T-cell (primary cell): ENCODE data around the gene SCAP. TPM values are rescaled to one million over a fixed set of nuclear protein-coding genes. Genes with fewer than 3 reads are reported as not detected.

Experiments used
- ATAC-seq, 4 experiments: fragments of 200-7000 bp in 3 of 4; fragments of 150-1000 bp in 1 of 4; cut with Tn5 transposase; replicated peaks in 1 of 4; 1 replicate in 3 of 4; 2 replicates in 1 of 4; pipeline ENCODE4 v1.10.0; 2021; ENCODE audit warnings: moderate library complexity in 3 of 4, mild to moderate bottlenecking in 2 of 4, moderate number of reproducible peaks in 1 of 4
- CTCF ChIA-PET, 2 donors: fragments of 300-600 bp; sonication (Branson Sonifier 250); formaldehyde crosslinking; loops; one replicate each; lab custom pipeline; 2022; ENCODE audit warnings: antibody characterized with exemption in 2 of 2; lab: Charles Lee
- POLR2A ChIA-PET, 2 donors: fragments of 300-600 bp; sonication (Branson Sonifier 250); formaldehyde crosslinking; loops; one replicate each; lab custom pipeline; 2022; ENCODE audit warnings: antibody characterized with exemption in 2 of 2; lab: Charles Lee
- DNase-seq, 35 experiments: peaks; one replicate each; pipeline versions ENCODE4 v3.0.0 to v3.0.0-alpha.2; 2013 to 2023
- H3K27ac ChIP-seq: one replicate; pipeline ENCODE4 v1.5.1; 2013; ENCODE audit warnings: low read length
- H3K27me3 ChIP-seq, 2 experiments: replicated peaks in 1 of 2; 1 replicate in 1 of 2; 2 replicates in 1 of 2; pipeline versions ENCODE4 v1.6.1 to v1.7.0; 2013; ENCODE audit warnings: low read length in 1 of 2, mixed read lengths in 1 of 2; ENCODE audit not compliant: control insufficient read depth in 2 of 2, insufficient read depth in 2 of 2; ENCODE audit errors: extremely low read depth in 1 of 2
- H3K36me3 ChIP-seq, 2 donors: 1 replicate in 1 of 2; 2 replicates in 1 of 2; pipeline versions ENCODE4 v1.6.1 to v1.7.0; 2013; ENCODE audit warnings: low read length in 1 of 2; ENCODE audit not compliant: control insufficient read depth in 2 of 2, insufficient read depth in 1 of 2; ENCODE audit errors: extremely low read depth in 1 of 2
- H3K4me1 ChIP-seq, 2 experiments: 1 replicate in 1 of 2; 2 replicates in 1 of 2; pipeline versions ENCODE4 v1.6.1 to v1.7.0; 2013; ENCODE audit warnings: low read length in 2 of 2, mixed read lengths in 1 of 2; ENCODE audit not compliant: insufficient read depth in 2 of 2, control insufficient read depth in 1 of 2; ENCODE audit errors: extremely low read depth in 1 of 2
- H3K4me3 ChIP-seq, 2 donors: 1 replicate in 1 of 2; 2 replicates in 1 of 2; pipeline versions ENCODE4 v1.5.1 to v1.7.0; 2013; ENCODE audit warnings: mild to moderate bottlenecking in 2 of 2, low read length in 1 of 2, moderate library complexity in 1 of 2; ENCODE audit not compliant: control insufficient read depth in 1 of 2; ENCODE audit errors: extremely low read depth in 1 of 2
- H3K9me3 ChIP-seq: 2 replicates; pipeline ENCODE4 v1.7.0; 2013
- H3K27ac Mint-ChIP-seq, 2 donors: one replicate each; pipeline ENCODE4 v1.8.0; 2020 to 2021; ENCODE audit warnings: mild to moderate bottlenecking in 2 of 2, mixed read lengths in 2 of 2
- H3K27me3 Mint-ChIP-seq, 2 donors: one replicate each; pipeline ENCODE4 v1.8.0; 2021 to 2022; ENCODE audit warnings: mixed read lengths in 2 of 2
- H3K36me3 Mint-ChIP-seq: one replicate; pipeline ENCODE4 v1.8.0; 2021; ENCODE audit warnings: mixed read lengths
- H3K4me1 Mint-ChIP-seq, 3 donors: one replicate each; pipeline ENCODE4 v1.8.0; 2020 to 2022; ENCODE audit warnings: mixed read lengths in 3 of 3, mild to moderate bottlenecking in 1 of 3
- H3K4me3 Mint-ChIP-seq, 3 donors: one replicate each; pipeline ENCODE4 v1.8.0; 2020 to 2022; ENCODE audit warnings: mild to moderate bottlenecking in 3 of 3, mixed read lengths in 3 of 3, moderate library complexity in 3 of 3
- H3K9me3 Mint-ChIP-seq, 3 donors: one replicate each; pipeline ENCODE4 v1.8.0; 2020 to 2022; ENCODE audit warnings: mixed read lengths in 3 of 3
- WGBS: methylation state at CpG from one replicate; pipeline ENCODE4 v1.1.5; 2013; ENCODE audit warnings: missing lambda C conversion rate; ENCODE audit not compliant: insufficient coverage; 5-methylcytosine and 5-hydroxymethylcytosine counted together
- total RNA-seq, 35 experiments: library from RNA in 6 of 35; stranded (reverse) in 6 of 35; fragments of 120-200 nt in 1 of 35; gene quantifications; one replicate each; pipeline versions ENCODE4 v1.2.1 to v1.2.4 and lab custom pipeline; 2013 to 2026

SCAP gene
- total RNA-seq, 5 donors from 2014 or later (not counting 1 experiment from before 2014, with no cell fraction given), result 86.6 to 108 (median 95.3) TPM

GRCh38 chr3:47443611-47443995 is 32.1 kb downstream of the SCAP start:
- WGBS, result 100% methylated on average over 5 of the region's 5 CpGs

DNA sequence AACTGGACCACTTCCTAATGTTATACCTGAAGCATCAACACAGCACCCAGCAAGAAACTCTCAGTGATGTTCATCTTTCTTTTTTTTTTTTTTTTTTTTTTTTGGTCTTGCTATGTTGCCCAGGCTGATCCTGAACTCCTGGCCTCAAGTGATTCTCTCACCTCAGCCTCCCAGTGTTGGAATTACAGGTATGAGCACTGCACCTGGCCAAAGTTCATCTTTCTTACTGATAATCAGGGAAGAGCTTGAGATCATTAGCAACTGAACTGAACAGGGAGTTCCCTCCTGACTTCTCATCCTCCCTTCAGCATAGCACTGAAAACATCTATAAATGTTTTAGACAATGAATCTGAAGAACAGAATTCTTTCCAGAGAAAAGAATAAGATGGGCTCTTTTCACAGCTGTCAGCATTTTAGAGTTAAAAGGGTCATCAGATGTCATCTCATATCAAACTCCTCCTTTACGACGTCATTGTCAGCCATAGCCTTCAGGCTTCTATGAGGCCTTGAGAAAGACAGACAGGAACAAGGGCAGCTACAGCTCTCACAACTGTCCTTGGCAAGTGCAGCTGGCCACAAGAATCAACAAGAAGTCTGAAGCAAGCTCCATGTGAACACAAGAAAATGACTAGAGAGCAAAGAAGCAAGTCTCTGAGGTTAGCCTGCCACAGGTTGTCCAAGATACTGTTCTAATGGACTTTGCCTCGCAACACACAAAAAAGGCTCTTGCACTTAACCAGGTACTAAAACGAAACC is 33.8 kb downstream of the SCAP start:
- DNase-seq (no peak), ATAC-seq (no peak)
- Mint-ChIP-seq H3K27me3 (no peaks in the 10 kb centered on the region), H3K4me3 (no peak overlapping the region), H3K9me3 (no peaks in the 10 kb centered on the region), H3K4me1 (peaks cover 4 to 6% (median 4%) of the 10 kb centered on the region in 3 donors), H3K36me3 (peaks cover 24% of the 10 kb centered on the region), H3K27ac (peak overlapping the region in 1 of 2 donors; percentile 63)
- Histone ChIP-seq H3K4me3 (no peak overlapping the region), H3K9me3 (no peaks in the 10 kb centered on the region), H3K4me1 (no peaks in the 10 kb centered on the region), H3K27me3 (no peaks in the 10 kb centered on the region), H3K27ac (no peak overlapping the region), H3K36me3 (peaks cover 4 to 32% of the 10 kb centered on the region in 2 donors)
- CTCF ChIA-PET, result no interaction called here
- POLR2A ChIA-PET, result interaction anchor here in 1 of 2 donors (0.6 kb wide), 1 partner anchor 15 kb away, joined by 3 read pairs; no protein-coding TSS in a partner anchor
- WGBS, result 100% methylated on average over 2 of the region's 4 CpGs

More at GRCh38 chr3:47443611-47443995, 32.1 kb downstream of the SCAP start:
- H3K4me1 ChIP-seq, result no peaks in the 10 kb centered on the region
- no peaks in the 10 kb centered on the region for H3K27me3 Mint-ChIP-seq
- H3K4me3 ChIP-seq, result no peak overlapping the region
- ATAC-seq, result no peak
- ChIA-PET CTCF (no interaction called here), POLR2A (no interaction called here)
- no peak for DNase-seq
- no peak overlapping the region for H3K27ac ChIP-seq
- H3K27me3 ChIP-seq, result no peaks in the 10 kb centered on the region
- H3K9me3 Mint-ChIP-seq, result peaks cover 0 to 6% (median 0%) of the 10 kb centered on the region in 3 donors
- peaks cover 28% of the 10 kb centered on the region for H3K36me3 Mint-ChIP-seq
- peaks cover 4 to 28% of the 10 kb centered on the region in 2 donors for H3K36me3 ChIP-seq
- no peaks in the 10 kb centered on the region for H3K9me3 ChIP-seq
- H3K4me3 Mint-ChIP-seq, result no peak overlapping the region
- H3K27ac Mint-ChIP-seq, result peak overlapping the region in 1 of 2 donors; percentile 36
- peaks cover 8 to 11% (median 10%) of the 10 kb centered on the region in 3 donors for H3K4me1 Mint-ChIP-seq

- CTCF ChIA-PET, result interaction anchor here in 1 of 2 donors (0.5 kb wide), 1 partner anchor 23 kb away, joined by 4 read pairs; no protein-coding TSS in a partner anchor
- POLR2A ChIA-PET, result no interaction called here
- Mint-ChIP-seq H3K36me3 (peaks cover 28% of the 10 kb centered on the region), H3K27me3 (no peaks in the 10 kb centered on the region), H3K4me3 (no peak overlapping the region), H3K9me3 (no peaks in the 10 kb centered on the region), H3K4me1 (peaks cover 4% of the 10 kb centered on the region in 3 donors), H3K27ac (no peak overlapping the region)
- no peaks in the 10 kb centered on the region for H3K27me3 ChIP-seq
- no peaks in the 10 kb centered on the region for H3K9me3 ChIP-seq
- no peak overlapping the region for H3K4me3 ChIP-seq
- no peaks in the 10 kb centered on the region for H3K4me1 ChIP-seq
- DNase-seq (no peak), ATAC-seq (no peak)
- H3K27ac ChIP-seq, result no peak overlapping the region
- peaks cover 4 to 36% of the 10 kb centered on the region in 2 donors for H3K36me3 ChIP-seq
Measured at GRCh38 chr3:47440131-47440530, 35.6 kb downstream of the SCAP start.

DNA sequence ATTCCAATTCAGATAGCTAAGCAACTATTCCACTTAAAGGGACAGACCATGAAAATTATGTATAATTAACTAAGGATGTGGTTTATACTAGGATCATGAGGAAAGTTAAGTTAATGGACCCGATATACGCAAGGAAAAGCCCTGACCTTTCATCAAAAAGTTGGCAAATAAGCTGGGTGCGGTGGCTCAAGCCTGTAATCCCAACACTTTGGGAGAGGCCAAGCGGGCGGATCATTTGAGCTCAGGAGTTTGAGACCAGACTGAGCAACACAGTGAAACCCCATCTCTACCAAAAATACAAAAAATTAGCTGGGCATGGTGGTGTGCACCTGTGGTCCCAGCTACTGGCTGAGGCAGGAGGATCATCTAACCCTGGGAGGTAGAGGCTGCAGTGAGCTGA is 39.6 kb downstream of the SCAP start:
- H3K9me3 Mint-ChIP-seq, result no peaks in the 10 kb centered on the region
- H3K27ac Mint-ChIP-seq, result peak overlapping the region in 1 of 2 donors; percentile 44
- ChIA-PET POLR2A (interaction anchor here in 1 of 2 donors (0.5 kb wide), 1 partner anchor 58 kb away, joined by 5 read pairs; no protein-coding TSS in a partner anchor), CTCF (no interaction called here)
- no peaks in the 10 kb centered on the region for H3K27me3 Mint-ChIP-seq
- Histone ChIP-seq H3K9me3 (no peaks in the 10 kb centered on the region), H3K27ac (no peak overlapping the region), H3K4me1 (no peaks in the 10 kb centered on the region), H3K27me3 (no peaks in the 10 kb centered on the region), H3K36me3 (peaks cover 13 to 51% of the 10 kb centered on the region in 2 donors), H3K4me3 (no peak overlapping the region)
- peaks cover 47% of the 10 kb centered on the region for H3K36me3 Mint-ChIP-seq
- H3K4me3 Mint-ChIP-seq, result no peak overlapping the region
- H3K4me1 Mint-ChIP-seq, result no peaks in the 10 kb centered on the region
- 100% methylated on average over 5 of the region's 5 CpGs for WGBS
- DNase-seq, result no peak
- ATAC-seq, result no peak

- ATAC-seq (no peak), DNase-seq (no peak)
- peaks cover 10 to 58% of the 10 kb centered on the region in 2 donors for H3K36me3 ChIP-seq
- 94% methylated on average over 4 of the region's 4 CpGs for WGBS
- H3K27ac Mint-ChIP-seq, result no peak overlapping the region
- ChIA-PET CTCF (interaction anchor here (0.6 to 1.1 kb wide), 2 partner anchors 14 to 280 kb away, joined by 3 to 4 read pairs; no protein-coding TSS in a partner anchor), POLR2A (no interaction called here)
- no peaks in the 10 kb centered on the region for H3K4me1 ChIP-seq
- peaks cover 51% of the 10 kb centered on the region for H3K36me3 Mint-ChIP-seq
- H3K27ac ChIP-seq, result no peak overlapping the region
- no peak overlapping the region for H3K4me3 ChIP-seq
- H3K9me3 ChIP-seq, result no peaks in the 10 kb centered on the region
- no peaks in the 10 kb centered on the region for H3K9me3 Mint-ChIP-seq
- H3K27me3 ChIP-seq, result no peaks in the 10 kb centered on the region
- H3K4me1 Mint-ChIP-seq, result peaks cover 0 to 7% (median 0%) of the 10 kb centered on the region in 3 donors
- no peaks in the 10 kb centered on the region for H3K27me3 Mint-ChIP-seq
- H3K4me3 Mint-ChIP-seq, result no peak overlapping the region
Measured at GRCh38 chr3:47434849-47435248, 40.9 kb downstream of the SCAP start.

GRCh38 chr3:47433796-47434195 is 41.9 kb downstream of the SCAP start:
- Histone ChIP-seq H3K27ac (no peak overlapping the region), H3K27me3 (no peaks in the 10 kb centered on the region), H3K9me3 (no peaks in the 10 kb centered on the region), H3K36me3 (peaks cover 10 to 56% of the 10 kb centered on the region in 2 donors), H3K4me1 (no peaks in the 10 kb centered on the region), H3K4me3 (no peak overlapping the region)
- Mint-ChIP-seq H3K36me3 (peaks cover 48% of the 10 kb centered on the region), H3K4me3 (no peak overlapping the region), H3K9me3 (no peaks in the 10 kb centered on the region), H3K27me3 (no peaks in the 10 kb centered on the region), H3K27ac (no peak overlapping the region), H3K4me1 (peaks cover 0 to 10% (median 0%) of the 10 kb centered on the region in 3 donors)
- ATAC-seq, result no peak
- WGBS, result no CpG with 5 or more reads among the region's 3 CpGs
- ChIA-PET POLR2A (no interaction called here), CTCF (no interaction called here)
- no peak for DNase-seq
